ENCODE data around the gene GRIA3. TPM values are rescaled to one million over a fixed set of nuclear protein-coding genes. Genes with fewer than 3 reads are reported as not detected.

The GRIA3 gene
- total RNA-seq, 1 donor from 2014 or later: 18.6 TPM

DNA sequence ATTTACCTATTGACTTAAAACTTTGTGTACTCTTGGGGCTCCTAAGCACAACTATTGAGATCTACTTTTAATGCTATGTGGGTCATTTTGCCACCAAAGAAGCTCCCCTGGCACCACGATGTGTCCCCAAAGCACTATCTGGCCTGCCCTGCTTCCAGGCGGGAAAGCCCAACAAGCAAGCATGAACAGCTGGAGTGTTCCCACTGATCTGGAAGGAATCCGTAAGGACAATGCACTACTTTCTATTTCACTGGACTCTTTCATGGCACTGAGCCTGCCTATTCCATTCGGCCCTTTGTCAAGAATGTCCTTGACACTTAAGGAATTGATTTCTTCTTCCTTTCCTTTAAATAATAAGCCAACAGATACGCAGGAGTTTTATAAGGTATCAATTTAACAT lies 38.8 kb downstream of the GRIA3 start:
- Histone ChIP-seq H3K4me3 (ENCODE audit: insufficient read depth, low read depth, low read length) (no peak overlapping the region), H3K9ac (ENCODE audit: low read length) (no peak overlapping the region), H3K79me2 (ENCODE audit: insufficient read depth, low read length) (no peaks in the 10 kb centered on the region), H3K36me3 (ENCODE audit: insufficient read depth, low read length) (no peaks in the 10 kb centered on the region), H3K4me1 (ENCODE audit: insufficient read depth, low read length) (no peaks in the 10 kb centered on the region), H4K20me1 (ENCODE audit: insufficient read depth, low read length) (no peaks in the 10 kb centered on the region), H3K27me3 (ENCODE audit: insufficient read depth, low read length) (no peaks in the 10 kb centered on the region), H3K4me2 (ENCODE audit: low read length) (no peak overlapping the region), H3K9me3 (ENCODE audit: insufficient read depth, low read depth, low read length) (no peaks in the 10 kb centered on the region), H2AFZ (ENCODE audit: low read depth, low read length) (no peak overlapping the region), H3K27ac (ENCODE audit: low read depth, low read length) (no peak overlapping the region)
- TF ChIP-seq, protein P1, sequence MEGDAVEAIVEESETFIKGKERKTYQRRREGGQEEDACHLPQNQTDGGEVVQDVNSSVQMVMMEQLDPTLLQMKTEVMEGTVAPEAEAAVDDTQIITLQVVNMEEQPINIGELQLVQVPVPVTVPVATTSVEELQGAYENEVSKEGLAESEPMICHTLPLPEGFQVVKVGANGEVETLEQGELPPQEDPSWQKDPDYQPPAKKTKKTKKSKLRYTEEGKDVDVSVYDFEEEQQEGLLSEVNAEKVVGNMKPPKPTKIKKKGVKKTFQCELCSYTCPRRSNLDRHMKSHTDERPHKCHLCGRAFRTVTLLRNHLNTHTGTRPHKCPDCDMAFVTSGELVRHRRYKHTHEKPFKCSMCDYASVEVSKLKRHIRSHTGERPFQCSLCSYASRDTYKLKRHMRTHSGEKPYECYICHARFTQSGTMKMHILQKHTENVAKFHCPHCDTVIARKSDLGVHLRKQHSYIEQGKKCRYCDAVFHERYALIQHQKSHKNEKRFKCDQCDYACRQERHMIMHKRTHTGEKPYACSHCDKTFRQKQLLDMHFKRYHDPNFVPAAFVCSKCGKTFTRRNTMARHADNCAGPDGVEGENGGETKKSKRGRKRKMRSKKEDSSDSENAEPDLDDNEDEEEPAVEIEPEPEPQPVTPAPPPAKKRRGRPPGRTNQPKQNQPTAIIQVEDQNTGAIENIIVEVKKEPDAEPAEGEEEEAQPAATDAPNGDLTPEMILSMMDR (IDR thresholded peaks at IDR 0.05; ENCODE audit: insufficient read depth, low read depth, low read length): no peak
- TF ChIP-seq EZH2 (IDR thresholded peaks at IDR 0.05; ENCODE audit: insufficient read depth, low read length): no peak
- peaks cover 14% of the 10 kb centered on the region for H3K4me1 Mint-ChIP-seq (ENCODE audit: low read depth, unreplicated experiment)
- no peaks in the 10 kb centered on the region for H3K9me3 Mint-ChIP-seq (ENCODE audit: unreplicated experiment)
- no peaks in the 10 kb centered on the region for H3K36me3 Mint-ChIP-seq (ENCODE audit: low read depth, unreplicated experiment)
- no peak for DNase-seq (ENCODE audit: low read depth)
- no peaks in the 10 kb centered on the region for H3K27me3 Mint-ChIP-seq (ENCODE audit: low read depth, unreplicated experiment)
- no peak overlapping the region for H3K27ac Mint-ChIP-seq (ENCODE audit: unreplicated experiment)
- H3K4me3 Mint-ChIP-seq (ENCODE audit: unreplicated experiment): no peak overlapping the region
- peak; percentile 43 for FAIRE-seq

DNA sequence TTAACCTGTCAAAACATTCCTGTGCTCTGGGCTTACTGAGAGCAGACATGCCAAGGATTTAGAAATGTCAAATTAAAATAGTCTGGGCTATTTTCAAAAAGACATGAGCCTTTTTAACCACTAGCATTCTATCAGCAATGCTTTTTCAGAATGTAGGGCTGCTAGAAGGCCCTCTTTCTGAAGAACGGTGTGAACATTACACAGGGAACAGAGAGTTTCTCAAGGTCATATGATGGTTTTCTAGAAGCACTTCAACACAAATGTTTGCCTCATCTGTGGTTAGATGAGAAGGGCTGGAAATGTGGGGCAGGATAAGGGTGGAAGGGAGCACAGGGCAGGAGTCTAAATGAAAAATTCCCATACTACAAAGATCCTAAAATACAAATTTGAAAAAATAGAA lies 39.3 kb downstream of the GRIA3 start:
- H3K27me3 Mint-ChIP-seq (ENCODE audit: low read depth, unreplicated experiment): no peaks in the 10 kb centered on the region
- H3K9me3 Mint-ChIP-seq (ENCODE audit: unreplicated experiment): no peaks in the 10 kb centered on the region
- no peaks in the 10 kb centered on the region for H3K36me3 Mint-ChIP-seq (ENCODE audit: low read depth, unreplicated experiment)
- no peak overlapping the region for H3K27ac ChIP-seq (ENCODE audit: low read depth, low read length)
- no peaks in the 10 kb centered on the region for H3K79me2 ChIP-seq (ENCODE audit: insufficient read depth, low read length)
- TF ChIP-seq, protein P1 (IDR thresholded peaks at IDR 0.05; ENCODE audit: insufficient read depth, low read depth, low read length): no peak
- TF ChIP-seq EZH2 (IDR thresholded peaks at IDR 0.05; ENCODE audit: insufficient read depth, low read length): no peak
- no peaks in the 10 kb centered on the region for H3K36me3 ChIP-seq (ENCODE audit: insufficient read depth, low read length)
- no peak overlapping the region for H2AFZ ChIP-seq (ENCODE audit: low read depth, low read length)
- no peak overlapping the region for H3K9ac ChIP-seq (ENCODE audit: low read length)
- H4K20me1 ChIP-seq (ENCODE audit: insufficient read depth, low read length): no peaks in the 10 kb centered on the region
- peaks cover 14% of the 10 kb centered on the region for H3K4me1 Mint-ChIP-seq (ENCODE audit: low read depth, unreplicated experiment)
- no peak overlapping the region for H3K4me3 ChIP-seq (ENCODE audit: insufficient read depth, low read depth, low read length)
- H3K4me2 ChIP-seq (ENCODE audit: low read length): no peak overlapping the region
- H3K4me3 Mint-ChIP-seq (ENCODE audit: unreplicated experiment): no peak overlapping the region
- H3K27me3 ChIP-seq (ENCODE audit: insufficient read depth, low read length): no peaks in the 10 kb centered on the region
- H3K9me3 ChIP-seq (ENCODE audit: insufficient read depth, low read depth, low read length): no peaks in the 10 kb centered on the region
- no peak overlapping the region for H3K27ac Mint-ChIP-seq (ENCODE audit: unreplicated experiment)
- DNase-seq (ENCODE audit: low read depth) (no peak), FAIRE-seq (no peak)
- H3K4me1 ChIP-seq (ENCODE audit: insufficient read depth, low read length): no peaks in the 10 kb centered on the region

DNA sequence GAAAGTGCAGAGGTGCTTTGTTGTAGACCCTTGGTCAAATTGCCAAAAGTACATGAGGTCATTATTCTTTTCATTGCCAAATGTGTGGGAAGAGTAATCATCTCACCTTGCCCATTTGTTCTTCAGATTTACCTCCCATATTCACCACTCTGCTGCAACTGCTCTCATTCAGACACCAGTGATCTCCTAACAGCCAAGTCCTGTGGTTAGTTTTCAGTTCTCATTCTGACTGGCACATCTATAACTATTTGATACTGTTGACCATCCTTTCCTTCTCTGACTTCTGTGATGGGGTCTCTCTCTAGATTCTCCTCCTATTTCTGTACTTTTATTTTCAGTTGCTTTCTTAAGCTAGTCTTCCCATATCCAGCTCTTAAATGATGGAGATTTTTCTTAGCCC lies 39.8 kb downstream of the GRIA3 start:
- no peak overlapping the region for H3K4me3 Mint-ChIP-seq (ENCODE audit: unreplicated experiment)

More for the DNA sequence above, 39.8 kb downstream of the GRIA3 start:
- Histone ChIP-seq H3K4me2 (ENCODE audit: low read length) (no peak overlapping the region), H3K9ac (ENCODE audit: low read length) (no peak overlapping the region), H2AFZ (ENCODE audit: low read depth, low read length) (no peak overlapping the region), H3K27me3 (ENCODE audit: insufficient read depth, low read length) (no peaks in the 10 kb centered on the region), H3K4me1 (ENCODE audit: insufficient read depth, low read length) (no peaks in the 10 kb centered on the region), H3K9me3 (ENCODE audit: insufficient read depth, low read depth, low read length) (no peaks in the 10 kb centered on the region), H3K79me2 (ENCODE audit: insufficient read depth, low read length) (no peaks in the 10 kb centered on the region), H3K27ac (ENCODE audit: low read depth, low read length) (no peak overlapping the region), H3K36me3 (ENCODE audit: insufficient read depth, low read length) (no peaks in the 10 kb centered on the region), H3K4me3 (ENCODE audit: insufficient read depth, low read depth, low read length) (no peak overlapping the region), H4K20me1 (ENCODE audit: insufficient read depth, low read length) (no peaks in the 10 kb centered on the region)
- no peak for FAIRE-seq
- no peak overlapping the region for H3K27ac Mint-ChIP-seq (ENCODE audit: unreplicated experiment)
- no peak for DNase-seq (ENCODE audit: low read depth)
- H3K36me3 Mint-ChIP-seq (ENCODE audit: low read depth, unreplicated experiment): no peaks in the 10 kb centered on the region
- no peaks in the 10 kb centered on the region for H3K27me3 Mint-ChIP-seq (ENCODE audit: low read depth, unreplicated experiment)
- TF ChIP-seq EZH2 (IDR thresholded peaks at IDR 0.05; ENCODE audit: insufficient read depth, low read length): no peak
- TF ChIP-seq, protein P1 (IDR thresholded peaks at IDR 0.05; ENCODE audit: insufficient read depth, low read depth, low read length): no peak
- peaks cover 14% of the 10 kb centered on the region for H3K4me1 Mint-ChIP-seq (ENCODE audit: low read depth, unreplicated experiment)
- H3K9me3 Mint-ChIP-seq (ENCODE audit: unreplicated experiment): no peaks in the 10 kb centered on the region
